Activated T-helper 1 cell treated with anti-CD3 and anti-CD28 coated beads, Interleukin-12 subunit alpha, Interleukin-12 subunit beta, Interleukin-2, Interleukin-4 antibody, amounts not matched to agents 30 ng/mL and 10 ng/mL and 1 ng/mL, durations not matched to agents 14 hours and 24 hours and 36 hours (primary cell): ENCODE data around the gene SKI. TPM values are rescaled to one million over a fixed set of nuclear protein-coding genes. Genes with fewer than 3 reads are reported as not detected.
"Not testable (repeated sequence)": the region's sequence is repeated elsewhere in the genome, so short reads cannot be mapped to it uniquely, and the experiment has no call there.

Experiments used
- DNase-seq: peaks from one replicate; pipeline ENCODE4 v3.0.0; 2021; ENCODE audit warnings: low spot score
- H3K27ac Mint-ChIP-seq: one replicate; pipeline ENCODE4 v1.8.0; 2021; ENCODE audit warnings: mild to moderate bottlenecking, mixed read lengths
- H3K27me3 Mint-ChIP-seq: one replicate; pipeline ENCODE4 v1.8.0; 2022; ENCODE audit warnings: mild to moderate bottlenecking, moderate library complexity, mixed read lengths; ENCODE audit not compliant: insufficient read depth
- H3K36me3 Mint-ChIP-seq: one replicate; pipeline ENCODE4 v1.8.0; 2021; ENCODE audit warnings: low read depth, mixed read lengths
- H3K4me1 Mint-ChIP-seq: one replicate; pipeline ENCODE4 v1.8.0; 2021; ENCODE audit warnings: low read depth, mixed read lengths
- H3K4me3 Mint-ChIP-seq: one replicate; pipeline ENCODE4 v1.8.0; 2021; ENCODE audit warnings: mild to moderate bottlenecking, moderate library complexity, mixed read lengths
- H3K9me3 Mint-ChIP-seq: one replicate; pipeline ENCODE4 v1.8.0; 2021; ENCODE audit warnings: mixed read lengths
- intact Hi-C: fragments of 100-400 bp; cut with micrococcal nuclease; formaldehyde crosslinking; loops from one replicate; pipeline ENCODE4 v1.15.1; 2024
- total RNA-seq: library from RNA; stranded (reverse); gene quantifications from 2 replicates; pipeline ENCODE4 v1.2.3, GENCODE V29; 2022

SKI gene
- total RNA-seq, 1 donor from 2014 or later, result 38.3 TPM

DNA sequence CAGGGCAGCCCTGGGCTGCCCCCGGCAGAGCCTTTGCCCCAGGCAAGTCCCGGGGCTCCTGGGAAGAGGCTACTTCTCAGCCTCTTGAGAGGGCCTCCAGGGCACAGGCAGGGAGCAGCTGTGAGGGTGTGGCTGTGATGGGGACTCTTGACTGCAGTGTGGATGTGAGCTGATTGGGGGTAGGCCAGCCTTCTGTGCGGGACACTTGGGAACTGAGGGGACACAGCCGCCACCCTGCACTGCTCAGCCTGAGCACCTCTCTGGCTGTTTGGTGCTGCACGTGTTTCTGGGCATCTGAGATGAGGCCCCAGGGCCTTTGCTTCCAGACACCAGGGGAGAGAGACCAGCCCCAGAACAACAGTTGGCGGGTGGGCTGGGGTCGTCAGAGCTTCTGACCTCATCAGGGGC, 62.1 kb downstream of the SKI start:
- Mint-ChIP-seq H3K4me3 (peak overlapping the region; percentile 78), H3K9me3 (no peaks in the 10 kb centered on the region), H3K27ac (peak overlapping the region; percentile 88), H3K4me1 (peaks cover 54% of the 10 kb centered on the region), H3K36me3 (peaks cover 6% of the 10 kb centered on the region), H3K27me3 (no peaks in the 10 kb centered on the region)
- DNase-seq, result no peak
- intact Hi-C loops, result loop anchor here (1.0 to 10.0 kb wide), 6 partner anchors 10 to 235 kb away; partner anchors contain the start of gene PANK4

DNA sequence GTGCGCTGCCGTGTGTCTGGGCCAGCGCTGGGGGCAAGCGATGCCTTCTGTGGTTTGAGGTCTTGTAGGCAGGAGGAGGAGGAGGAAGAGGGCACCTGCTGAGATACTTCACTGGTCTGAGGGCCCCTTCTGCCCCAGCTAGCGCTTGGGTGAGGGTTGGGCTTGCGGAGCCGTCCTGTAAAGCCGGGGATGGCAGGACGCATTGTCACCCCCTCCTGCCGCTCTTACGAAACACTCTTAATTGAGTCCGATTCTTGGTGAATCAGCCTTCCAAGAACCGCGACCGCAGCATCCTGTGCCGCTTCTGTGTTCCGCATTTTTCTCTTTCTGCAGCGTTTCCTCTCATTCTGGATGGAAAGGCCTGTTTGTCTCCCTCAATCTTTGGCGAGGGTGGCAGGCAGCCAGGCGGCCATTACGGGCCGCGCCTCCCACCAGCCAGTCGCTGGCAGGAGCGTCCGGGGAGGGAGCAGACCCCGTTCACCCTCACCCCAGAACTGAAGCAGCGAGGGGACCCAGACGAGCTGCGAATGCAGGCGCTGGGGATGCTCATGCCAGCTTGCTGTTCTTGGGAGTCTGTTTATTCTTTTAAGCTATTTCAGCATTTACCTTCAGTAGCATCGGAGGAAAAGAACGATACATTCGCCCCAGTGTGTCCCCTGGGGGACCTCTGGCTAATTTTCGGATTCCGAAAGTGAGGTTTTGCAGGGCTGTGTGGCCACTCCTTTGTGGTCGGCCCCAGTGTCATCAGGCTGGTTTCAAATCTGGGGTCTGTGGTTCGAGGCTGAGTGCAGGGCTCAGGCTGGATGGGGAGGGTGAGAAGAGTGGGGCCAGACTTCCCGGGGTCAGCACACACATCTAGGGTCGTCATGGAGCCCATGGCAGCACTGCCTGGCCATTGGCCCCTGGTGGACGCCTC, 62.7 kb downstream of the SKI start:
- H3K4me1 Mint-ChIP-seq, result peaks cover 61% of the 10 kb centered on the region
- peak; percentile 74 for DNase-seq
- H3K27ac Mint-ChIP-seq, result peak overlapping the region; percentile 88
- no peaks in the 10 kb centered on the region for H3K9me3 Mint-ChIP-seq
- H3K27me3 Mint-ChIP-seq, result no peaks in the 10 kb centered on the region
- peak overlapping the region; percentile 78 for H3K4me3 Mint-ChIP-seq
- intact Hi-C loops, result loop anchor here (1.0 to 10.0 kb wide), 6 partner anchors 9 to 234 kb away; partner anchors contain the start of gene PANK4
- peaks cover 7% of the 10 kb centered on the region for H3K36me3 Mint-ChIP-seq

DNA sequence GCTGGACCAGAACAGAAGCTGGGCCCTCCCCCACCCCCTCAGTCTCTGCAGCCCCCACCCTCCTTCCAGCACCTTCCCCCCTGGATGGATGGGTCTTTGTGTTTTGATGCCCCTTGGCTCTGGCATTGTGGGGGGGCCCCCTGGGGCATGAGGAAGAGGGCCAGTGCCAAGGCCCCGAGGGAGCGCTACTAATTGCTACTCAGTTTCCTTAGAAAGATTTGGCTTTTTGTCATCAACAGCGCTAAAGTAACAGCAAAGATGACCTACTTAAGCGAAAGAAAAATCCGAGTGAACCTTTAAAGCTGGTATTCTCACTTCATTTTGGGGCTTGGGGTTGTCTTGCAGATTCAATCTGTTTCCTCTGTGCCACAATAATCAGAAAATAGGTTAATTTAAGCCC, 63.5 kb downstream of the SKI start:
- intact Hi-C loops, result loop anchor here (2.0 to 10.0 kb wide), 3 partner anchors 23 to 233 kb away; partner anchors contain the start of gene PANK4
- no peaks in the 10 kb centered on the region for H3K9me3 Mint-ChIP-seq
- H3K36me3 Mint-ChIP-seq, result peaks cover 5% of the 10 kb centered on the region
- H3K4me1 Mint-ChIP-seq, result peaks cover 66% of the 10 kb centered on the region
- H3K4me3 Mint-ChIP-seq, result no peak overlapping the region
- no peaks in the 10 kb centered on the region for H3K27me3 Mint-ChIP-seq
- DNase-seq, result no peak
- no peak overlapping the region for H3K27ac Mint-ChIP-seq

DNA sequence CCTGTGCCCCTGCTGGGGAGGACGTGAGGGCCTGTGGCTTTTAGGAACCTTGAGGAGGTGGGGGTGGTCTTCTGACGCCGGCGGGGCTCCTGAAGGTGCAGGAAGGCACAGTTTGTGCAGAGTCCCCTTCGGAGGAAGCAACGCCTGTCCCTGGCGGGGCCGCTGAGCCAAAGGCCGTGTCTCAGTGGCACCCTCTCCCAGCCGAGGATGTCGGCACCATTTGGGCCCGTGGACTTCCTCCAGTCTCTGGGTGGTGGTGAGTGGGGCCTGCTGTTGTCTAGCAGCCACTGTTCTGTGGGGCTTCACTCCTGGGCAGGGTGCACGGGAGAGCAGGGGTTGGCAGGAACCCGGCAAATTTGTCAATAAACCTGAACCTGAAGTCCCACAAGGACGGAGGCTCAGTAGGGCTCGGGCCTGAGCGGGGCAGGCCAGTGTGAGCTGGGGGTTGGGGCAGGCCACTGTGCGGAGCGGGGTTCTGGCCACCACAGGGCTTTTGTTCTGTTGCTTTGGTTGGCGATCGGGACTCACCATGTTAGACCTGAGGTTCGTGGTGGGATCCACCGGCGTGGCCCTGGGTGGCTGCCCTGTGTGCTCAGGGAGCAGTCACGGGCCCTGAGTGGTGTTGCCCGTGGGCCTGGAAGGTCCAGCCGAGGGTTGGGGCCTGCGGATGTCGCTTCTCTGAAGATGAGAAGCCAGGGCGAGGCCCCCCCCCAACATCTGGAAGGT, 64.8 kb downstream of the SKI start:
- Mint-ChIP-seq H3K36me3 (peaks cover 5% of the 10 kb centered on the region), H3K27ac (no peak overlapping the region), H3K27me3 (no peaks in the 10 kb centered on the region), H3K4me3 (no peak overlapping the region), H3K4me1 (peaks cover 64% of the 10 kb centered on the region), H3K9me3 (no peaks in the 10 kb centered on the region)
- no peak for DNase-seq
- intact Hi-C loops, result loop anchor here (10.0 kb wide), 2 partner anchors 92 to 232 kb away; partner anchors contain the start of gene PANK4

DNA sequence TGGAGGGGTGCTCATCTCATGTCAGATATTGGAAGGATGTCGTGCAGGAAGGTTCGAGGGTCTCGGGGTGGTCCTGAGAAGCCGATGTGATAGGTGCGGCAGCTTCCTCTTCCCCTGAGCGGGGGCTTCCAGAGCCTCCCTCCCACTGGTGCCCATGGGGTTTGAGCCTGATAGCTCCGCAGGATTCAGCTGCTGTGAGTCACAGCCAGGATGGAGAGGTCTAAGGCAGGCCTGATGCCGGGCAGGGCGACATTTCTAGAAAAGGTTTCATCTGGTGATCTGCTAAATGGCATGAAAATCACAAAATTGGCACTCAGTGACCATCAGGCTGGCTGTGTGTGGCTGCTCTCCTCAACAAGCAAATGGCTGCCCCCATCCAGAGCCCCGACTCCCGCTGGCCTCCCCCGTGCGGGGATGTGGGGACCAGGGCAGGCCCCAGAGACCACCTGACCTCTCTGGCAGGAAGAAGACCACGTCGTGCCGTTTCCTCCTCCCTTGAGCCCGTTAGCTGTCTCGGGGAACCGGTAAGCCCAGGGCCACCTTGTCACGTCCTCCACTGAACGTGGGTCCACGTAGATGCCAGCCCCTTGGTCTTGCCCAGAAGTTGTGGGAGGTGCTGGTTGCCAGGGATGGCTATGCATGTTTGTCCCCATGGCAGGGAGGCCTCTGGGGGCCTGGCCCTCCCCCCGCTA, 66.1 kb downstream of the SKI start:
- no peak overlapping the region for H3K27ac Mint-ChIP-seq
- DNase-seq, result no peak
- no peaks in the 10 kb centered on the region for H3K9me3 Mint-ChIP-seq
- H3K36me3 Mint-ChIP-seq, result peaks cover 1% of the 10 kb centered on the region
- intact Hi-C loops, result loop anchor here (10.0 kb wide), 2 partner anchors 91 to 231 kb away; partner anchors contain the start of gene PANK4
- H3K4me1 Mint-ChIP-seq, result peaks cover 57% of the 10 kb centered on the region
- H3K4me3 Mint-ChIP-seq, result no peak overlapping the region
- H3K27me3 Mint-ChIP-seq, result no peaks in the 10 kb centered on the region

DNA sequence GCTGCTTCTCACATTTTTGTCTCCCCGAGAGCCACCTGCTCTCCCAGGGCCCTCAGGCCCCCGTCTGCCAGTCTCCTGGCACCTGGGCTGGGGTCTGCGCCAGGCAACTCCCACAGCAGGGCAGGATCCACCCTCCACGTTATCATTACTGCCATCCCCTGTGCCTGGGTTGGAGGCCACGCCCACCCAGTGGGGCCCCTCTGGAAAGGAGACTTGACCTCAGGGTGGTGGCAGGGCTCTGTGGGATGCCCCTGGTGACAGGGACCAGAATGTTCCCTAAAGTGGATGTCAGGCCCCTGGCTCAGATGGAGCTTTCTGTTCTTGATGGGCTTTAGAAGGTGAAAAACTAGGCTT, 66.6 kb downstream of the SKI start:
- peaks cover 57% of the 10 kb centered on the region for H3K4me1 Mint-ChIP-seq
- no peak for DNase-seq
- H3K9me3 Mint-ChIP-seq, result no peaks in the 10 kb centered on the region
- H3K4me3 Mint-ChIP-seq, result no peak overlapping the region
- H3K36me3 Mint-ChIP-seq, result peaks cover 1% of the 10 kb centered on the region
- intact Hi-C loops, result loop anchor here (10.0 kb wide), 2 partner anchors 90 to 230 kb away; partner anchors contain the start of gene PANK4
- no peaks in the 10 kb centered on the region for H3K27me3 Mint-ChIP-seq
- no peak overlapping the region for H3K27ac Mint-ChIP-seq

DNA sequence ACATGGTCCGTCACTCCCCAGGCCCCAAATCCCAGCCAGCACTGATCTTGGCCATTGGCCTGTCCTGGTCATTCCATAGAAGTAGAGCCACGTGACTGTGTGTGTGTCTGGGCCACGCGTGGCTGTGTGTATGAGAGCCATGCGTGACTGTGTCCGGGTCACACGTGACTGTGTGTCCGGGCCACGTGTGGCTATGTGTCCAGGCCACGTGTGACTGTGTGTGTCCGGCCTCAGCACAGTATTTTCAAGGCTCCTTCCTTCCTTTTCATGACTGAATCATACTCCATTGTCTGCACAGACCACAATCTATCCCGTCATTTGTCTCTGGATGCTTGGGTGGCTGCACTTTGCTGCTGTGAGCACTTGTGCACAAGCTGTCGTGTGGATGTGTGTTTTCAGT, 67.4 kb downstream of the SKI start:
- Mint-ChIP-seq H3K27ac (no peak overlapping the region), H3K27me3 (no peaks in the 10 kb centered on the region), H3K4me3 (no peak overlapping the region), H3K4me1 (peaks cover 56% of the 10 kb centered on the region), H3K9me3 (no peaks in the 10 kb centered on the region), H3K36me3 (peaks cover 1% of the 10 kb centered on the region)
- DNase-seq, result no peak
- intact Hi-C loops, result loop anchor here (10.0 kb wide), 2 partner anchors 89 to 229 kb away; partner anchors contain the start of gene PANK4

DNA sequence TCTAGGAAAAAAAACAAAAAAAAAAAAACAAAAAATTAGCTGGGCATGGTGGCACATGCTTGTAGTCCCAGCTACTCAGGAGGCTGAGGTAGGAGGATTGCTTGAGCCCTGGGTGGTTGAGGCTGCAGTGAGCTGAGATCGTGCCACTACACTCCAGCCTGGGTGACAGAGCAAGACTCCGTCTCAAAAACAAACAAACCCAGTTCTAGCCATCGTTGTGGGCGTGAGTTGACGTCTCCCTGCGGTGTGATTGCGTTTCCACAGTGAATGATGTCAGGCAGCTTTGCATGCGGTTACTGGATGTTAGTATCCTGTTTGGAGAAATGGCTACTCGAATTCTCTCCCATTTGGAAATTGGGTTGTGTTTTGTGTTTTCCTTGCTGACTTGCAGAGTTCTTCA, 68.1 kb downstream of the SKI start:
- H3K9me3 Mint-ChIP-seq, H3K4me3 Mint-ChIP-seq, H3K27me3 Mint-ChIP-seq, H3K36me3 Mint-ChIP-seq, DNase-seq: not testable (repeated sequence)
- Mint-ChIP-seq H3K27ac (peak overlapping the region; percentile 77), H3K4me1 (peaks cover 53% of the 10 kb centered on the region)
- intact Hi-C loops, result loop anchor here (10.0 kb wide), 2 partner anchors 89 to 229 kb away; partner anchors contain the start of gene PANK4

DNA sequence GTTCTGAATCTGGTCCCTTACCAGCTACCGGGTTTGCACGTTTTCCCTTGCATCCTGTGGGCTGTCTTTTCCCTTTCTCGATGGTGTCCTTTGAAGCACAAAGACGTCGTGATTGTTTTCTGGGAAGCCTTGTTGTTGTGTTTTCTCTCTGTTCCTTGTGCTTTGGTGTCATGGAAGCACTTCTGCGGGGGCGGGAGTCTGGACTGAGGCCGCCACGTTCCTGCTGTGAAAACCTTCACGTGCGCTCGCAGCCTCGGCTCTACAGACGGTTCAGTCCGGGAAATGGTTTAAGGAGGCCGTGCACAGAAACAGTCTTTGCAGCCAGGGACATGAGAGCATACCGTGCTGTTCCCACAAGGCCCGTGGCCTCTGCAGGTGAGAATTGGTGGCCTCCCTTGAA, 68.5 kb downstream of the SKI start:
- Mint-ChIP-seq H3K27ac (peak overlapping the region; percentile 77), H3K36me3 (peaks cover 1% of the 10 kb centered on the region), H3K9me3 (no peaks in the 10 kb centered on the region), H3K4me3 (no peak overlapping the region), H3K4me1 (peaks cover 55% of the 10 kb centered on the region), H3K27me3 (no peaks in the 10 kb centered on the region)
- DNase-seq, result no peak
- intact Hi-C loops, result loop anchor here (10.0 kb wide), 2 partner anchors 88 to 228 kb away; partner anchors contain the start of gene PANK4

DNA sequence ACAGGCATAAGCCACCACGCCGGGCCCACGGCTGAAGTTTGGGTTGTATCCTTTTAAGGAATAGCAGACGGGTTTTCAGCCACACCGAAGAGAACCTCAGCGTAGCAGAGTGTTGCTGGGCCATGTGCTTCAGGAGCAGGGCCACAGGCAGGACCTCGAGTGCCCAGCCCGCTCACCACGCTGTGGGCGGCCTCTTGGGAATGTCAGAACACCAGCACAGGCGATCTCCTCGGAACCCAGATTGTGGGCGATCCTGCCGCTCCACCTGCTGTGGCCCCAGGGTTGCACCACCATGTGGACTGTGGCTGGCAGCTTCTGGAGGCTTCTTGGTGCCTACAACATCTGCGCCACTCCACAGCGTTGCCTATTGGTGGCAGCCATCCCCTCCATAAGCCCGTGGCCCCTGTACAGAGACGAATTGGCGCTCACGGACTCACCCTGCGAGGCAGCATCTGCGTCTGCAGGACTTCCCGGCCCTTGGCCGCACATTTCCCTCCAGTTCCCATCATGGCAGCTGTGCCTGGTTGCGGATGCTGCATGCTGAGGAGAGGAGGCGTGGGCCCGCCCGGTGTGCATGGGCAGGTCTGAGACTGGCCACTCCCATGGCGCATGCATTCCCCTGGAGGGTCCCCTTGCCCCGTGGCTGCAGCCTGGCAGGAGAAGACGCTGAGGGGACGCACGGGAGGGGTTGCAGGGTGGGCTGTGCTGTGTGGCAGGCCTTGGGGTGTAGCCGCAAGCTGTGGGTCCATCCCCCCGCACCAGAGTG, 69.3 kb downstream of the SKI start:
- intact Hi-C loops, result loop anchor here (10.0 kb wide), 2 partner anchors 87 to 227 kb away; partner anchors contain the start of gene PANK4
- Mint-ChIP-seq H3K4me1 (peaks cover 50% of the 10 kb centered on the region), H3K36me3 (peaks cover 1% of the 10 kb centered on the region), H3K9me3 (no peaks in the 10 kb centered on the region), H3K27me3 (no peaks in the 10 kb centered on the region), H3K4me3 (no peak overlapping the region), H3K27ac (no peak overlapping the region)
- DNase-seq, result no peak

DNA sequence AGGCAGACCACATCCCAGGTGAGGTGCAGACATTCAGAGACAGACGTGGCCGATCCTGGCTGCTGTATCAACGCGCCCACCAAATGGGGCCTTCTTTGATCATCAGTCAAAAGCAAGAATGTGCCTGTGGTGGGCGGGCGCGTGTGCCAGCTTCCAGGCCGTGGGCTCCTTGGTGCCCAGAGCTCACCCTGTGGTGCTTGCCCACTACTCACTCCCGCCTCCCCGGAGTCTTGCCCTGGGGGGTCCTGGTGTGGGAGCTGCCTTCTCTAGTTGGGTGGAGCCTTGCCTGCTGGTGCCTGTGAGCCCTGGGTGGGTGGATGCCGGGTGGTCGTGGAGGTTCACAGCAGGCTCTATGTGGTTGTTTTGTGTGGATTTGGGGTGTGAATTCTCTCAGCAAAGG, 70.6 kb downstream of the SKI start:
- peaks cover 44% of the 10 kb centered on the region for H3K4me1 Mint-ChIP-seq
- H3K27me3 Mint-ChIP-seq, result no peaks in the 10 kb centered on the region
- intact Hi-C loops, result loop anchor here (10.0 kb wide), 2 partner anchors 86 to 226 kb away; partner anchors contain the start of gene PANK4

More for the DNA sequence above, 70.6 kb downstream of the SKI start:
- Mint-ChIP-seq H3K9me3 (no peaks in the 10 kb centered on the region), H3K27ac (peak overlapping the region; percentile 52), H3K36me3 (peaks cover 1% of the 10 kb centered on the region), H3K4me3 (no peak overlapping the region)
- DNase-seq, result no peak
